HG02943 (cell line): ENCODE data around the gene SOWAHD.

Experiments used
- ATAC-seq: cut with Tn5 transposase; IDR thresholded peaks from one replicate; pipeline ENCODE4 v1.9.1; 2021; ENCODE audit warnings: mild to moderate bottlenecking, low read depth, moderate library complexity; ENCODE audit not compliant: unreplicated experiment

The SOWAHD gene

DNA sequence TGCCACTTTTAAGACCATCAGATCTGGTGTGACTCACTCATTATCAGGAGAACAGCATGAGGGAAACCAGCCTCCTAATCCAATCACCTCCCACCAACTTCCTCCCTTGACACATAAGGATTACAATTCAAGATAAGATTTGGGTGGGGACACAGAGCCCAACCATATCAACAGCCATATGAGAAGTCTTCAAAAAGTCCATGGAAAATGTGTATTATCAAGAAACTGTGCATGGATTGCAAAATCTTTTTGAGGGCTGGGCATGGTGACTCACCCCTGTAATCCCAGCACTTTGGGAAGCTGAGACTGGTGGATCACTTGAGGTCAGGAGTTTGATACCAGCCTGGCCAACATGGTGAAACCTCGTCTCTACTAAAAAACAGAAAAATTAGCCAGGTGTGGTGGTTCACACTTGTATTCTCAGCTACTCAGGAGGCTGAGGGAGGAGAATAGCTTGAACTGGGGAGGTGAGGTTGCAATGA, 50.8 kb downstream of the SOWAHD start:
- ATAC-seq, result no peak
